ENCODE data around the gene IRF1. TPM values are rescaled to one million over a fixed set of nuclear protein-coding genes. Genes with fewer than 3 reads are reported as not detected.

The IRF1 gene
- total RNA-seq, 1 donor from 2014 or later = 11.0 TPM

DNA sequence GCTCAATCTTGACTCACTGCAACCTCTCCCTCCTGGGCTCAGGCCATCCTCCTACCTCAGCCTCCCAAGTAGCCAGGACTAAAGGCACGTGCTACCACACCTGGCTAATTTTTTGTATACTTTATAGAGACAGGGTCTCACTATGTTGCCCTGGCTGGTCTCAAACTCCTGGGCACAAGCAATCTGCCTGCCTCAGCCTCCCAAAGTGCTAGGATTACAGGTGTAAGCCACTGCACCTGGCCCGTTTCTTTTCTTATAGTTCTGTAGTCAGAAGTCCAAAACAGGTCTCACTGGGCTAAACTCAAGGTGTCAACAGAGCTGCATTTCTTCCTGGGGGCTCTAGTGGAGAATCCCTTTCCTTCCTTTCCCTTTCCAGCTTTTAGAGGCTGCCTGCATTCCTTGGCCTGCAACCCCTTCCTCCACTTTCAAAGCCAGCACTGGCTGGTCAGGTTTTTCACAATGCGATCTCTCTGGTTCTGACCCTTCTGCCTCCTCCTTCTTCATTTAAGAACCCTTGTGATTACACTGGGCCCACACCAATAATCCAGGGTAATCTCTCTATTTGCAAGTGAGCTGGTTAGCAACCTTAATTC, 16.3 kb downstream of the IRF1 start:
- DNase-seq = no peak

DNA sequence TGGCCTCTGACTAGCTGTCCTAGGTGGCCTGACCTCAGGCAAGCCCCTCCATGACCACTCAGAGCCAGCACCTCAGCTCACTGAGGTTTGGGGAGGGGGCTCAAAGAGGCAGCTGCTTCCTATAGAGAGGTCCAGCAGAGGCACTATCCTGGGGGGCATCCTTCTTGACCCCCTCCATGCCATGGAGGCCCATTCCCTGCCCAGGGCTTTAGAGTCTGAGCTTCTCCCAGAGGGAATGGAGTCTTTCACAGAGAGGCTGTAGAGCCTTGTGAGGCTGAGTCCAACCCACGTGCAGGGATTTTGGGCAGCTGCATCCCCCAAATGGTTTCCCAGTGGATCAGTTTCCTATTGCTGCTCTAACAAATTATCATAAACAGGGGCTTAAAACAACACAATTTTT, 16.9 kb downstream of the IRF1 start:
- DNase-seq = no peak

DNA sequence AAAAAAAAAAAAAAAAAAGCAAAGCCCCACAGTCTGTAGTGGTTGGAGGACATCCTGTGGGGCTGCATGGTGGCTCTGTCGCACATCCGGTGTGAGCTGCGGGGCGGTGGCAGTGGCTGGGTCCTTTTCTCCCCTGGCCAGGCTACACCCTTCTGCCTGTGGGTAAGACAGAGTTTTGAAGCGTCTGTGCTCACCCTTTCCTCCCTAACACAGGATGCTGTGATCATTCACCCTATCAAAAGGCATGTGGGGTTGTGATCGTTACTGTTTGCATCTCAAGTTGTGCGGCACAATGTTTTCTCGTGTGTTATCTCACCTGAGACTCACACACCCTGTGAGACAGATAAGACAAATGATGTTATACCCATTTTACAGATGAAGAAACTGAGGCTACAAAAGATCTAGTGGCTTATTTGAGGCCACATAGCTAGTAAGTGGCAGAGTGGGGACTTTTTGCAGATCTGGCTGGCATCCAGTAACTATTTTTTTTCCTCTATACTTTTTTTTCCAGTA, 17.5 kb downstream of the IRF1 start:
- no peak for DNase-seq

DNA sequence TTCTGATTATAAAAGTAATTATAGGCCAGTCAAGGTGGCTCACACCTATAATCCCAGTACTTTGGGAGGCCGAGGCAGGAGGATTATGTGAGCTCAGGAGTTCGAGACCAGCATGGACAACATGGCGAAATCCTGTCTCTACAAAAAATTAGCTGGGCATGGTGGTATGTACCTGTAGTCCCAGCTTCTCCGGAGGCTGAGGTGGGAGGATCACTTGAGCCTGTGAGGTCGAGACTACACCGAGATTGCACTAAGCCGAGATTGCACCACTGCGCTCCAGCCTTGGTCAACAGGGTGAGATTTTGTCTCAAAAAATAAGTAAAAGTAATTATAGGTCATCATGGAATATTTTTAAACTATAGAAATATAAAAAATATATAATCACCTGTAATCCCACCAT, 18.1 kb downstream of the IRF1 start:
- no peak for DNase-seq

DNA sequence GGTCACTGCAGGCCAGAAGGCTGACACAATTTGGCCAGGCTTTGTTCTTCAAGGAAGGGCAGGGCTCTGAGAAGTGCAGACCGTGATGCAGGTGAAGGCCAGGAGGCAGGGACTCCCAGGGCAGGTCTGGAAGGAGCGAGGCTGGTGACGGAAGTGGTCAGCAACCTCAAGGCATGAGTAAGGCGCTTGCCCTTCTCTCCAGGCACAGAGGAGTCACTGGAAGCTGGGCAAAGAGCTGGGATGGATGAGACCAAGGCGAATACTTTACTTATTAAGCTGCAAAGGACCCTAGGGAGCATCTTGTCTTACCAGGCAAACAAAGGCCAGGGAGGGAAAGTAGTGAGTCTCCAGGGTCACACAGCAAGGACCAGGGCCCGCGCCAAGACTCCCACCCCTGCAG, 18.6 kb downstream of the IRF1 start:
- no peak for DNase-seq

DNA sequence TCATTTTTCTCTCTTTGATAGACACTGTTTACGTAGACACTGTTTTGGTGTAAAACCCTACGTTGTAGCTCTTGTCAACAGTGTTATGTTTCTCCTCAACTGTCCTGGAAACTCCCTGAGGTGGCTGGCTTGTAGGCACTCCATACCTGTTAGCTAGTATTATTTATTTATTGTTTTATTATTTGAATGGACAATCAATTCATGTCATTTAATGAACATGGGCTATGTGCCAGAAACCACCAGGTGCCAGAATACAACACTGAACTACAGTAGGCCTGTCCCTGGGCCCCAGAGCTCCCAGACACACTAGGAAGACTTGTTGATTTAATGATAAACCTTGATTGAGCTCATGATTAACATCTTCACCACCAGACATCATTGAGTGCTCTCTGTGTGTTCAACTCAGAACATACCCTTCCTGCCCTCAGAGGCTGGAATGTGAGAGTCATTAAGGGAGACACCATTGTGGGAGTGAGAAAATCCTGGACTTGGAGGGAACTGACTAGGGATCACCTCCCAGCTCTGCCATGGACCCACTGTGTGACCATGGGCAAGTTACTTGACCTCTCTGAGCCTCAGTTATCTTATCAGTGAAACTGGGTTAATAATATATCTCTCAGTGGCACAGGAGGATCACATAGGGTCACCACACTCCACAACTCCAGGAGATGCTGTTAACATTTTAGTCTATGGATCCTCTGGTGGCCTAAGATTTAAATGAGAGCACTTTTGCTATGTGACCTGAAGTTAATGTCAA, 19.2 kb downstream of the IRF1 start:
- no peak for DNase-seq

DNA sequence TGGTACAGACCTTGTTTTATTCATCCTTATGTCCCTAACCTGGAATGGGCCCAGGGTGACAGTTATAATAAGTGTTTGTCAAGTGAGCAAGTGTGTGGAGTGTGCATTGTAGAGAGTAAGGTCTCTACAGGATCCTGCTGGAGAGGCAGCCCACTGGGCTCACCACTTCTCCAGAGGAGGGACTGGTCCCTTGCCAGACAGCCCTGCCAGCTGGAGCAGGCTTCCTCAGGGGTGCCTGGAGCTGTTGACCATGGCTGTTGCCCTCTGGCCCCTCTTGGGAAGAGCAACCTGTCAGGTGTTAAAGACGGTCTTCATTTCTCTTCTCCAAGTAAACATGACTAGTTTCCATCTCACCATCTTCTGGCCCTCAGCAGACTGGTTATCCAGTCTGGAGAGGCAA, 20.0 kb downstream of the IRF1 start:
- no peak for DNase-seq

DNA sequence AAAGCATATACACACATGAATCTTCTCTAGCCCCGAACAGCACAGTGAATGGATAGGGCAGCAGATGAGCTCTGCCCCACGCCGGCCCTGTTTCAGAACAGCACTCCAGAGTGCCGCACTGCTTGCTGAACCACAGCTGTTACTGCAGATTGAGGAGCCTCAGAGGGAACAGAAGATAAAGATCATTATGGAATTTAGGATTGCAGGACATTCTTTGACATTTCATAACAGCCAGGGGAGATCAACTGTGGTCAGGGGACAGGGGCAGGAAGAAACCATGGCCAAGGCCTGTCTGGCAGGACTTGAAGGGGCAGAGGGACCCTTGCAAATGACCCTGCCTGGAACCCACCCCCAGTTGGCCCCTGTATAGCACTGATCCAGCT, 20.6 kb downstream of the IRF1 start:
- DNase-seq = no peak

DNA sequence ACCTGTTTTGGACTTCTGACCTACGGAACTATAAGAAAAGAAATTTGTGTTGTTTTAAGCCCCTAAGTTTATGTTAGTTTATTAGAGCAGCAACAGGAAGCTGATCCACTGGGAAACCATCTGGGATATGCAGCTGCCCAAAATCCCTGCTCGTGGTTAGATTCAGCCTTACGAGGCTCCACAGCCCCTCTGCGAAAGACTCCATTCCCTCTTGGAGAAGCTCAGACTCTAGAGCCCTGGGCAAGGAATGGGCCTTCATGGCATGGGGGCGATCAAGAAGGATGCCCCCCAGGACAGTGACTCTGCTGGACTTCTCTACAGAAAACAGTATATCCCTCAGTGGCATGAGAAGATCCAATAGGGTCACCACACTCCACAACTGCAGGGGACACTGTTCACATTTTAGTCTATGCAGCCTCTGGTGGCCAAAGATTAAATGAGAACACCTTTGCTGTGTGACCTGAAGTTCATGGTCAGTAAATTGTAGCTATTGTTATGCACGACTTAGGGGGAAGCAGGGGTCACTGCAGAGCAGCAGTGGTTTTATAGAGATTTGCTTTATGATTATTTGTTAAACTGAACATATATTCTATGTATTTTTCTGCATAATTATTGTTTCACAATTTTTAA, 21.1 kb downstream of the IRF1 start:
- DNase-seq = no peak

DNA sequence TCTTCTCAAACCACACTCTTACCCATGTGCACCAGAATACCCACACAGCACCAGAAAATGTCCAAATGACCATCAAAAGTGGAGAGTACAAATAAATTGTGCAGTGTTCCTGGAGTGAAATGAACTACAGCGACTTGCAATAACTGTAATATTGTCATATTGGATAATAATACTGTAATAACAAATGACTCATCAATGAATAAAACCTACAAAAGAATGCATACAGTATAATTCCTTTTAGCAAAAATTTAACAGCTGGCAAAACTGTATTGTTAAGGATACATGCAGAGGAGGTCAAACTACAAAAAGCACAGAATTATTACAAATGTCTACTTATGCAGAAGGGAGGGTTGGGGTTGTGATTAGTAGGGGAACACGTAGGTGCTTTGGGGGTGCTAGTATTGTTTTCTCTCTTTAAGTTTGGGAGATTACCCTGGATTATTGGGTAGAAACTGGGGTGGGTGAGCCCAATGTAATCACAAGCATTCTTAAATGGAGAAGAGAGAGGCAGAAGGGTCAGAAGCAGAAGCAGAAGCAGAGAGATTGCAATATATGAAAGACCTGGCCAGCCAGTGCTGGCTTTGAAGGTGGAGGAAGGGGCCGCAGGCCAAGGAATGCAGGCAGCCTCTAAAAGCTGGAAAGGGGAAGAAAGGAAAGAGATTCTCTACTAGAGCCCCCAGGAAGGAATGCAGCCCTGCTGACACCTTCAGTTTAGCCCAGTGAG, 21.8 kb downstream of the IRF1 start:
- no peak for DNase-seq

DNA sequence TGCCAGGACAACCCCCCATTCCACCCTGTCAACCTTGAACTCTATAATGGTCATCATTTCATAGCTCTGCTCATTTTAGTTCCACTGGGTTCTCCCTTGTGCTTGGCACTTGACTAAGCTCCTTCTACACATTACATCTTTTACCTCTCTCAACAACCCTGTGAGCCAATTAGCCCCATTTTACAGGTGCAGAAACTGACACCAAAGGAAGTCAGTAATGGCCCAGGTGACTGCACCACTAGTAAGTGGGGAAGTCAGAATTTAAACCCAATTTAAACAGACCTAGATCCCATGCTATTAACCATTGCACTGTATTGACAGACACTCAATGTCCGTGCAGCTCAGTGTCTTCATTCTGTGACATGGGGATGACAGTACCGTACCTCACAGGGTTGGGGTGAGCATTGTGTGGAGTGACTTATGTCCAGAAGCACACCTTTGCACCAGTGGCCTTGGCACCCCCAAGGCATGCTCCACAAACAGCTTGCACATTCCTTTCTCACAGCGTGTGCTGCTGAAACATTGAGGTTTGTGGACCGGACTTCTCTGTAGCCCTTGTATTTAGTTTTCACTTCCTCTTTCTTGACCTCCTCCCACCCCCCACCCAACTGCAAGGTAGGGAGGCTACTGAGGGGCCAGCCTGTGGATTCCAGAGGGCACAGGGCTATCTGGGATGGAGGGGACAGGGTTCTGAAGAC, 23.1 kb downstream of the IRF1 start:
- no peak for DNase-seq

DNA sequence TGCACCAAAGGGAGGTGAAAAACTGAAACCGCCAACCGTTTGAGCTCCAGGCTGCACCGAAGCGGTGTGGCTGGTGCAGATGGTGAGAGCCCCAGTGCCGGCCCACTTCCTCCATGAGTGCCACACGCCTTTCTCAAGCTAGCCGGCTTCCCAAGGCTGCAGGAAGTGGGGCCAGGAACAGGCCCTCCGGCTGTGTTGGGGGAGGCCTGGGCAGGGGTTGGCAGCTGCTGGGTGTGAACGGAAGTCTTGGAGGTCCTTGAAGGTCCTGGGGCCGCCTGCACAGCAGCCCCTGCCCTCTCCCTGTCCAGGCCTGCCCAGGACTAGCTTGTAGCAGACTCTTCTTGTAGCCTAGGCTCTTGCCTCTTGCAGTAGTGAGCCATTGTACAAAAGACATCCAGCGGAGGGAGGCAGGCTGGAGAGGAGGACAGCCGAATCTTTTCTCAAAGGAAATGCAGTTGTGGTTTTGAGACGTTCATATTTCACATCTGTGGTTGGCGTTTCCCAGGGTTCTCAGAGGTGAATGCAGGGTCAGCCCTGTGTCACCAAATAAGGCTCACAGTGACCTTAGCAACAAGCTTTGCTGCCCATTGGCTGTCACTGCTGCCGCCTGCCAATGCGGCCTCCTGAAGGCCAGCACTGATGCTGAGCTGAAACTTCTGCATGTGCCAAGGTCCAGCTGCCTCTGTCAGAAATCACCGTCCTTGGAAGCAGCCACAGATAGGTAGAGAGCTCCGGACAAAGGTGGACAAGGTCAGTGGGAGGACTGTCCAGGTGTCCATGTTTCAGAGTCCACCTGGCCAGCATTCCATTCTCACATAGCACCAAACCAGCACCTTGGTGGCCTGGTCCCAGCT, 23.9 kb downstream of the IRF1 start:
- DNase-seq = no peak

DNA sequence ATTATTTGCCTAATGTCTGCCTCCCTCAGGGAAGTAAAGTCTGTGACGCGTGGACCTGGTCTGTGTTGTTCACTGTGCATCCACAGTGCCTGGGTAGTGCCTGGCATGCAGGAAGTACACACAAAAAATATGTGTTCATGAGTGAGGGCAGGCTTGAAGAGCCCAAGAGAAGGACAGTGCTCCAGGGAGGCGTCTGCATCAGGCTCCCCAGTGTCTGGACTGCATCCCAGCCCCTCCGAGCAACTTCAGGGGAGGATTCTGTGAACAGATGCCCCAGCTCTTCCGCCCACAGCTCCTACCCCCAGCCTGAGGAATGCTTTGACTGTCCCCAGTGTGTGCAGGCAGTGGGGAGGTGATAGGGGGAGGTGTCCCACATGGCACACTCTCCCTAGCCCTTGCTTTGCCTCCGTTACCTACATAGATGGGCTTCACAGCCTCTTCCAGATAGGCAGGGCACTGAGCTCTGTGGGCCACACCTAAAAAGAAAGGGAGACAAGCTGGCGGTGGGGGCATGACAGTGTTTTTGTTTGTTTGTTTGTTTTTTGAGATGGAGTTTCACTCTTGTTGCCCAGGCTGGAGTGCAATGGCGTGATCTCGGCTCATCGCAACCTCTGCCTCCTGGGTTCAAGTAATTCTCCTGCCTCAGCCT, 25.4 kb downstream of the IRF1 start:
- no peak for DNase-seq

DNA sequence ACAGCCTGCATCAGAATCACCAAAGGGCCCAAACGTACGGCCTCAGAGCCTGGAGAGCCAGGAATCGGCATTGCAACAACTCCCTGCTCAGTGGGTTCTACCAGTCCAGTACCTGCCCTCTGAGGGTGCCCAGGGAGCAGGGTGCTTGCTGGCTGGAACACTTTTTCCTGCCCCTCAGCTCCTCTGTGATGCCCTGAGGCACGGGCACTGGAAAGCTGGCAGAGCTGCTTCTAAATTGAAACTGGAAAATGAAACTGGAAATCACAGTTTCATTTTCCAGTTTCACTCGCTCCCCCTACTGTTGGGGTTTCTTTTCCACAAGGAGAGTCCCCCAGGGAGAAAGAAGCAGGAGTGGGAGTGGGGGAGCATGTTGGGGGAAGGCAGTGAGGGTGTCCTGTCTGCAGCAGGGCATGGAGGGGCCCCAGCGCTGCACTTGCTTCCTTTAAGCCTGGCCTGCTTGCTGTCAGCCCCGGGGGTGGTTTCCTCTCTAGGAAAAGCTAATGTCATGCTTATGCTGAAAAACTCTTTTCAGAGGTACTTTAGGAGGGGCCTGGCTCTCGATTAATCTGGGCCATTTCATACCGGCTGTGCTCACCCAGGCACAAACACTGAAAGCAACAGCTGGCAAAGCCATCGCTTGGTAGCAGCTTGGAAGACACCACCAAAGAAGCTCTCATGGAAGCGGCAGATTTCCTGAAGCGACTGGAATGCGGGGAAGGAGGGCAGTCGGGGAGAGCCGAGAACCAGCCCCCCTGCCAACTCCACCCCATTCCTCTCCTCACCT, 26.2 kb downstream of the IRF1 start:
- DNase-seq = no peak

DNA sequence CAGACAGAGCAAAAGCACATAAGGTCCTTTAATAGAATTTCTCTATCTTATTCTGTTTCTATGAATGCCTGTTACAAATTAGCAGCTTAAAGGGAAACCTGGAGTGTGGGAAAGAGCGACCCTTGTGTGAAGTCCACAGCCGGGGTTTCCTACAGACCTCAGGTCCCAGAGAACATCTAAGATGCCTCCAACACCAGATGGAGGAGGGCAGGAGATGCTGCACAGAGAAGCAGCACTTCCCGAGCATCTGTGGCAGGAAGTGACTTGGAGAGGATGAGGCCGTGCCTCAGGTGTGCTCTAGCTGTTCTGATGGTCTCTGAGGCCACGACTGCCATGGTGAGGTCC, 26.8 kb downstream of the IRF1 start:
- DNase-seq = no peak

DNA sequence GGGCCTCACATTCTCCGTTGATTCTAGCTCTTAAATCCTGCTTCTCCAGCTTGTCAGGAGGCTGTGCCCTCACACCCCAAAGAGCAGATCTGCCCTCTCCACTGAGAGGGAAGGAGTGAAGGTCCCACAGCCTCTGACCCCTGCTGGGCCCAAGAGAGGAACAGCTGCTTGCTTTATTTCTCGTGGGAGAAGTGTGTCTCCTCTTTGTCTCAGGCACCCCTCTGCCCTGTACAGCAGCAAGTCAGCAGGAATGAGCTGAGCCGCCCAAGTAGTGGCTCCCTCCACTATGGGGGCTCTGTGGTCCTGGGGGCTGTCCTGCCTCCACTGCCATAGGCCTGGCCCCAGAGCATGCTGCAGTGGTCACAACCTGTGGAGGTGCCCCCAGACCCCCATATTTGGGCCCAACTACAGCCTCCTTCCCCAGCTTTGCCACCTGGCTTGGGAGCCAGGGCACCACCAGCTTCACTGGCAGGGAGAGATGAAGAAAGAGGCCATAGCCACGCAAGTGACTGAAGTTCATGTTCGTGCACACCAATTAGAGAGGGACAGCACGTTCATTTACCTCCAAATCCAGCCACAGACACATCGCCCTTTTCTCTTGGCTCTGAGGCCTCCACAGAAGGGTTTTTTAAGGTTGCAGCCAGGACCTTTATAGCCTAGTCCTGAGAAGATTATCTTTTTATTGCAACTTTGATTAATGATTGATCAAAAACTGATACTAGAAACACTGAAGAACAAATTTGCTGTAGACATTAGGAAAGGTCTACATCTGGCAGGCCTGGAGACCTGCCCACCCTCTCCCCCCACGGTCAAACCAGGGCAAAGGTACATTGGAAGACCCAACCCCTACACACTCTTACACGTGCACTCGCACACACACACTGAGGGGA, 27.5 kb downstream of the IRF1 start:
- no peak for DNase-seq

DNA sequence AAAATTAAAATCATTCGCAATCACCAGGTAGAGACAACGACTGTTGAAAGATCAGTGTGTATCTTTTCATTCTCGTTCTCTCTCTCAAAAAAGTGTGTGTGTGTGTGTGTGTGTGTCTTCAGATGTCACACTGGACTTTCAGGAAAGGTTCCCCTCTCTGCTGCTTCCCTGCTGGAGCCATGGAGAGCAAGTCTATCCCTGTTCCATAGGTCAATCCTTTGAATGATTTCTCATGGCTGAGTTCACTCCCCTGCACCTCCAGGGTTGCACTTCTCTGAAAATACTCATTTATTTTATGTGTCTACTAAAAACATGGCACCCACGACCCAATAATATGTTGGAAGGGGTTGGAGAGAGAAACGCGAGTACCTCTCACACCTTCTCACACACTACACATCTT, 28.2 kb downstream of the IRF1 start:
- DNase-seq = no peak

DNA sequence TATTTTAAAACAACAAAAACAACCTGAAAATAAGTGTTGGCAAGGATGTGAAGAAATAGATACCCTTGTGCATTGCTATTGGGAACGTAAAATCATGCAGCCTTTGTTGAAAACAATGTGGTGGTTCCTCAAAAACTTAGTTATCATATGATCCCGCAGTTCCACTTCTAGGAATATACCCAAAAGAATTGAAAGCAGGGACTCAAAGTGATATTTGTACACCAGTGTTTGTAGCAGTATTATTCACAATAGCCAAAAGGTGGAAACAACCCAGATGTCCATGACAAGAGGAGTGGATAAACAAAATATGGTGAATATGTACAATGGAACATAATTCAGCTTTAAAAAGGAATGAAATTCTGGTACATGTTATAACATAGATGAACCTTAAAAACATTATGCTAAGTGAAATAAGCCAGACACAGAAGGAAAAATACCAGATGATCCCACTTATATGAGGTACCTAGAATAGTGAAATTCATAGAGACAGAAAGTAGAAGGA, 29.0 kb downstream of the IRF1 start:
- DNase-seq = no peak
